Retinal pigment epithelial cell (primary cell): ENCODE results near the gene KDM1A.

Experiments used
- DNase-seq: peaks from one replicate; pipeline ENCODE4 v3.0.0-alpha.2; 2010; ENCODE audit warnings: low read depth
- H3K4me3 ChIP-seq: 2 replicates; pipeline ENCODE4 v1.5.1; 2011; ENCODE audit warnings: mild to moderate bottlenecking, low read length, control low read depth, moderate library complexity
- CTCF ChIP-seq: conservative IDR thresholded peaks from 2 replicates; pipeline ENCODE4 v1.5.1; 2011; ENCODE audit warnings: low read depth, low read length, control low read depth, inconsistent platforms

KDM1A gene

GRCh38 chr1:23100074-23100748 lies 80.9 kb downstream of the KDM1A start:
- no peak overlapping the region for H3K4me3 ChIP-seq
- DNase-seq, result peak; percentile 68
- TF ChIP-seq CTCF, result no peak

DNA sequence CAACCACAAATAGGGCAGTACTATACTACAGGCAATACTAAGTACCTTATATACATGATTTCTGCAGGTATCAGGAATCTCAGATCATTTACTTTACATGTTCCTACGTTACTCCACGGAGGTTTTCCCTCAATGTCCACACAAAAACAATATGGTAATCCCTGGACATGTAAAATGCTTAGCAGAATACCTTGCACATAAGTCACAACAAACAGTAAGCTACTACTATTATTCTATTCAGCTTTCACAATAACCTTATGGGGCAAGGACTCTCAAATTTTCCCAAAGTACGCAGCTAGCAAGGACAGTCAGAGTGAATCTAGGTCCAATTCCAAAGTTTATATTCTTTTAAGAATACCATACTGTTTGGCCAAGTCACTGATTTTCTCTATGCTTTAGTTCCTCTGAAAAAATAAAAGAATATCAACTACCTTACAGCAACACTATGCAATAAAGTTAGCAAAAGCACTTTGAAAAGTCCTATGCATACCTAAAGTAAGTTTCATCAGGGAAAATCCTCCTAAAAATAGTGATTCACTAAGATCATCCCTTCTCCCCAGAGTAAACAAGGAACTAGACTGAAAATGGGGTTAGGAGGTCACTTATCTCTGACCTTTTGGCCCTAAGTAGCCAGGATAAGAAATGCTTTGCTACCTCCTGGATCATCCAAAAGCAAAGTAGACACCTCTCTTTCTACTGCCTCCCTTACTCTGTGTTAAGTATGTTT lies 82.0 kb downstream of the KDM1A start:
- no peak for DNase-seq
- H3K4me3 ChIP-seq, result no peak overlapping the region
- no peak for TF ChIP-seq CTCF

DNA sequence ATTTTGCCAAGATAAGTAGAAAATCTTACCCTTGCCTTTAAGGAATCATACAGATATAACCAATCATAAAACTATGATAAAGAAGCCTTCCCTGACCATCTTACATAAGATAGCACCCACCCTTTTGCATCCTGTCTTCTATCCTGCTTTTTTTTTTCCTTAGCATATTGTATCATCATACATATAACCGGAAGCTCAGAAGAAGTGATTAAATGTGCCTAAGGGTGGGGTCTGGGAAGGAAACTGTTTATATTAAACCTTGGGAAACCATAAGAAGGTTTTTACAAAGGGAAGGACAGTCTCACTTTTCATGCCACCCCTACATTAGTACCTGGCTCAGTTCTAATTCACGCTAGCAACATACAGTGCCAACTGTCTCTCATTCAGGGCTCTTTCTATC lies 82.6 kb downstream of the KDM1A start:
- H3K4me3 ChIP-seq, result no peak overlapping the region
- TF ChIP-seq CTCF, result no peak
- DNase-seq, result no peak

DNA sequence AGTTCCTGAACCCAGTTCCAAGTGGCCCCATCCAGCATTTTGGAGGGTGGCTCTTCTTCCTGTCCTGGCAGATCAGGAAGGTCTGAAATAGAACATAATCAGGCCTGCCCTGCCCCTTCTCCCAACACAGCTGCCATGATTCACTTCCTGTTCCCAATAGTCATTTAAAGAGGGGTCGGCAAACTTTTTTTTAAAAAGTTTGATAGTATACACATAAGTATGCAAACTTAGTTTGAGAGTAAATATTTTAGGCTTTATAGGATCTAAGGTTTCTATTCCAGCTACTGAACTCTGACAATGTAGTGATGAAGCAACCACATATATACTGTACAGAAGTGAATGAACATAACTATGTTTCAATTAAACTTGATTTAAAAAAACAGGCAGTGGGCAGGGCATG lies 83.0 kb downstream of the KDM1A start:
- DNase-seq, result no peak
- no peak for TF ChIP-seq CTCF
- no peak overlapping the region for H3K4me3 ChIP-seq

DNA sequence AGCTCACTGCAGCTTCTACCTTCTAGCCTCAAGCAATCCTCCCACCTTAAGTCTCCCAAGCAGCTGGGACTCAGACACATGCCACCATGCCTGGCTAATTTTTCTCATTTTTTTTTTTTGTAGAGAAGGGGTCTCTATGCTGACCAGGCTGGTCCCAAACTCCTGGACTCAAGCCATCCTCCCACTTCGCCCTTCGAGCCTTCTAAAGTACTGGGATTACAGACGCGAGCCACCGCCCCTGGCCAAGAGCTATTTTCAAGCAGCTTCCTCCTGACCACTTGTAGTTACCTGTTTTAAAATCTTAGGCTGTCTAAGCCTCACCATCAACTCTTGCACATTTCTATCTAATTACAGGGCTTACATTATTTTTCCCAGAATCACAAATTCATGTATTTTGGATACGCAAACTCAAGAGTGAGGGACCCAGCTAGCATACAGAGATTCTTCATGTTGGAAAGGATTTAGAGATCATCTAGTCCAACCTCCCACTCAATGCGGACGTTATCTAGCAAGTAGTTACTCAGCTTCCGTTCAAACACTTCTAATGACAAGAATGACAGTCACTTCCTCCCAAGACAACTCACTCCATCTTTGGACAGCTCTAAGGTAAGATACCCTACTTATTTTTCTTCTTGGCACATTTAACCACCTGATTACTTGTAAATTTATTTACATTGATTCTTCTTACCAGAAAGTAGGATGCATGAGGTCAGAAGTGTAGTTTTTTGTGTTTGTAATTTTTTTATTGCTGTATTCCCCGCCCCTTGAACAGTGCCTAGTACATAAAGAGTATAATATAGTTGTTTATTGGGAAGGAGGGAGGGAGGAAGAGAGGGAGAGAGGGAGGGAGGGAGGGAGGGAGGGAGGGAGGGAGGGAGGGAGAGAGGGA lies 84.0 kb downstream of the KDM1A start:
- H3K4me3 ChIP-seq, result no peak overlapping the region
- TF ChIP-seq CTCF, result no peak
- DNase-seq, result no peak

DNA sequence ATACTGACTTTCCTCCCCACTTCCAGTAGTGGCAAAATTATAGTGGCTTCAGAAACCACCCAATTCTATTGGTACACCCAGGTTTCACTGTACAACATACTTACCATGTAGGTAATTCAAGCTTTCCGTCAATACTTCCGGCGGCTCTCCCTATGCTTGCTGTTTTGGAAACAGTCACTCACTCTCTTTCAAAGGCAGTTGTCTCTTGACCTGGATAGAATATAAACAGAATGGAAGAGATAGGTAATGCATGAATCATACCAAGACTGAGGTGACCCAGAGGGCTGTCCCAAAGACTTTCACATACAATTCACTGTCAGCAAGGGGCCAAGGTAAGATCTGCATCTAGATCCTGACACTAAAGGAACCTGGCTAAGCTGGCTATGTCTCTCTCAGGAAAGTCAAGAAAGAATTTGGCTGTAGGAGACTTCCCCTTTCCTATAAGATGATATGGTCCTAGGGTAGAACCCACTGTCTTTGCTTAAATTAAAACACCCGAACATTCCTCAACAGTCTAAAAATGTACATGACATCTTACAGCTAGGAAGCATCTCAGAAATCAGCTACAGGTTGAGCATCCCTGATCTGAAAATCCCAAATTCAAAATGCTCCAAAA lies 89.8 kb downstream of the KDM1A start:
- TF ChIP-seq CTCF, result no peak
- DNase-seq, result no peak
- H3K4me3 ChIP-seq, result no peak overlapping the region
